GM19099 (cell line): Measurements from ENCODE around the gene KCTD20.
A peak's percentile ranks its signal among the peaks of the same experiment; 100 is the strongest.

Experiments used
- POLR2A ChIP-seq: IDR thresholded peaks from 3 replicates; pipeline ENCODE4 v1.6.1; 2011; ENCODE audit warnings: low read depth; ENCODE audit not compliant: insufficient read length; ENCODE audit errors: extremely low read depth

KCTD20 gene

DNA sequence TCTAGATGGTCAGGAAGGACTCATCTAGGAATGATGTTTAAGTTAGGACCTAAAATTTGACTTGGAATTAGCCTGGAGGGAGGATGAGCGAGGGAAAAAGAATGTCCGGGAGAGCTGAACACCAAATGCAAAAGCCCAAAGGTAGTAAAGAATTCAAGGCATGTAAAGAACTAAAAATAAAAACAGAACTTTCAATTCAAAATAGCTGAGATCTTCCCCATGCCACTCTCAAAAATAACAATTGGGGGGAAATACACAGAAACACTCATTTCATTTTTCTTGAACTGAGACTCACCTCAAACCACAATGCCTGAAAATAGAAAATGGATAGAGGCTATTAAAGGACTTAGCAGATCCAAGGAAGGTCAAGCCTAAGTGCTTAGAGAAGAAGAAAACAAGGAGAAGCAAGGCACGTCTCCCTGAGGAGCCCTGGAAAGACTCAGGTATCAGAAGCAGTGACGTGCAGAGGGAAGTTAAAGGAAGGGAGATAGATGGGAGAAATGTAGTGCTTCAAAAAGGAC lies 10.6 kb upstream of the KCTD20 start:
- TF ChIP-seq POLR2A: no peak

DNA sequence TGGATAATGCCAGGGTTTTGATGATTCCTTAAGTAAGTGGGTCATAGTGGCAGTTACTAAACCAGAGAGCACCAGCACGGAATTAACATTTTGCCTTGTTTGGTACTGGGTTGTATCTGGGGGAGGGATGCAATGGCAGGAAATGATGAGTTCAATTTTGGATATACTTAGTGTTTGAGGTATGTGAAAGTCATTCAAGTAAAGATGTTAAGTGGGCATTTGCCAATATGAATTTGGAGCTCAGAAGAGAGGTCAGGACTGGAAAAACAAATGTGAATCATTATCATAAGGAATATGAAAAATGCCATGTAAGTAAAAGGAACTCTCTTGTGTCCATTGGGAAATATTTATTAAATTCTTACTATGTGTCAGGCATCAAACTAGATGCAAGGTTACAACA lies 6.3 kb upstream of the KCTD20 start:
- TF ChIP-seq POLR2A: no peak

- peak; percentile 61 for TF ChIP-seq POLR2A
Measured at GRCh38 chr6:36441307-36441894, 1.4 kb upstream of the KCTD20 start.

DNA sequence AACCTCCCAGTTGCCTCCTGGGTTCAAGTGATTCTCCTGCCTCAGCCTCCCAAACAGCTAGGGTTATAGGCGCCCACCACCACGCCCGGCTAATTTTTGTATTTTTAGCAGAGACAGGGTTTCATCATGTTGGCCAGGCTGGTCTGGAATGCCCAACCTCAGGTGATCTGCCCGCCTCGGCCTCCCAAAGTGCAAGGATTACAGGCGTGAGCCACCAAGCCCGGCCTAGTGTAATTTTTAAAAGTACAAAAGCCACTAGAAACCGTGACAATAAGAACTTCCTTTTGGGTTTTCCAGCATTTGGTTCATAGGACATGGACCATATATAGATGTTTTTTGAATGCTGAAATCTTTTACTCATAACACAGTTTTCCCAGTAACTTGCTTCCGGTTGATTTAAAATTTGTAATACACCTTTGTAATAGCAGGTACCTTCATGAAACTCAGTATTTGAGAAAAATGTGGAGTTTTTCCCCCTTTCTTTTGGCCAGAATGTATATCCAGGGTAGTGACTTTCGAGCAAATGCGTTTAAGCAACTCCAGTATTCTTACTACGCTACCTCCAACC lies 613 bp upstream of the KCTD20 start:
- TF ChIP-seq POLR2A: no peak

DNA sequence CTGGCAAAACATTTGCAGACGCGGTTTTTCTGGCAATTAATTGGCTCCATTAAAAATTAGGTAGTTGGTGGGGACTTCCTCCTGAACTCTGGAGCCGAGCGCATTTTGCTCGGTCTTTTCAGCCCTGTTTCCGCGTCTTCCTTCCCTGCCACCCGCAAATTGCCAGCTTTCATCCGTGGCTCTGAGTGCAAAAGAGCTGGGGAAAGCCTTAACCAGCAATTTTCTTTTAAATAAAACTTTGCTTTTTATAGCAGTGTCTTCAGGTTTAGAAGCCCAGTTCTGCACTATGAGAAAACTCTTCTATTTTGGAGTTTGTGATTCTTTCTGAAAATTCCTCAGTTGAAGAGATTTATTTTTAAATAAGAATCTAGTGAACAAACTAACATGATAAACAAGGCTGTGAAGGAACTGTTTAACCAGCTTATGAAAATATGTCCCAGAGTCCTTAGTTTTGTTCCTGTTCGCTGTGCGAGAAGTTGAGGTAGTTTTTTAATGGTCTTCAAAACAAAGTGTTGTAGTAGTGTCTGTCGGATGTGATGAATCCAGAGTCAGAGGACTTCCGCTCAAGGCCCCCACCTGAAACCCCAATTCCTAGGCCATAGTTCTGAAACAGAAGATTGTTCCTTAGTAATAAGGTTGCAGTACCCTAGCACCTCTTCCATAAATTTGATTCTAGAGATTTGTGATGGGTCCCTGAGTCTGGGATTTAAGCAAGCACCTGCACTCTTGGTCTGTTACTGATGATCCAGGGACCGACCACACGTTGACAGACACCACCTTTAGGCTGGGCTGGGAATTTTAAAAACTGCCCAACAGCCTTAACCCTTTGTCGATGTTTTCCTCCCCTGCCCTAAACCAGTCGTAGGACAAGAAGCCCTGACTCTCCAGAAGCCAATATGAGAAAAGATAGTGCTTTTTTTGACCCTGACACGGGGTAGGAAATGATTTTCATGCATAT lies 950 bp downstream of the KCTD20 start:
- TF ChIP-seq POLR2A: no peak

- no peak for TF ChIP-seq POLR2A
Measured at GRCh38 chr6:36444470-36444869, 1.7 kb downstream of the KCTD20 start.

- no peak for TF ChIP-seq POLR2A
Measured at GRCh38 chr6:36445621-36446020, 2.8 kb downstream of the KCTD20 start.

DNA sequence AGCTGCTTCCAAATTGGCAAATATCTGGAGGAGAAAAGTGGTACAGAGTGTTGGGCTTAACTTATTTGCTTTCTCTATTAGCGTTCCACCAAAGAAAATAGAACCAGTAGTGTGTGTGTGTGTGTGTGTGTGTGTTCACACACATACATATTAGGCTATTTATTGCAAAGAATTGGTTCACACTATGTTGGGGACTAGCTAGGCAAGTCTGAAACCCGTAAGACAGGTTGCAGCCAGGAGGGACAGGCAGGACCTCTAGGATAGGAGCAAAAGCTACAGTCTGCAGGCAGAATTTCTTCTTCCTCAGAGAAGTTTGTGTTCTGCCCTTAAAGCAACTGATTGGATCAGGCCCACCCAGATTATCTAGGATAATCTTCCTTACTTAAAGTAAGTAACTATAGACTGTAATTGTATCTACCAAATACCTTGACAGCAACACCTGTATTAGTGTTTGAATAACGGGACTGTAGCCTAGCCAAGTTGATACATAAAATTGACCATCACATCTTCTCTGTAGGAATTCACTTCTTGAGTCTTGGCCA lies 12.8 kb downstream of the KCTD20 start:
- no peak for TF ChIP-seq POLR2A

DNA sequence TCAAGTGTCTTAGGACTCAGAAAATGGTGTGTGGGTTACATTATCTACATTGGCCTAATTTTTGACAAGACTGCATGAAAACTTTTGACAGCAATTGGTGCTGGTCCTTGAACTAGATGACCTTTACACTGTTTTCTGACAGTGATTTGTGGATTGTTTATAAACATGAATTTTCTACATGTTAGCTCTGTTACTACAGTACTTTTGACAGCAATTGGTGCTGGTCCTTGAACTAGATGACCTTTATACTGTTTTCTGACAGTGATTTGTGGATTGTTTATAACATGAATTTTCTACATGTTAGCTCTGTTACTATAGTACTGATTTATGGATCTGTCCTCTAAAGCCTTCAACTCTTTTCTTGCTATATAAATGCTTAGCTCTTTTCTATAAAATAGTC lies 16.7 kb downstream of the KCTD20 start:
- no peak for TF ChIP-seq POLR2A

DNA sequence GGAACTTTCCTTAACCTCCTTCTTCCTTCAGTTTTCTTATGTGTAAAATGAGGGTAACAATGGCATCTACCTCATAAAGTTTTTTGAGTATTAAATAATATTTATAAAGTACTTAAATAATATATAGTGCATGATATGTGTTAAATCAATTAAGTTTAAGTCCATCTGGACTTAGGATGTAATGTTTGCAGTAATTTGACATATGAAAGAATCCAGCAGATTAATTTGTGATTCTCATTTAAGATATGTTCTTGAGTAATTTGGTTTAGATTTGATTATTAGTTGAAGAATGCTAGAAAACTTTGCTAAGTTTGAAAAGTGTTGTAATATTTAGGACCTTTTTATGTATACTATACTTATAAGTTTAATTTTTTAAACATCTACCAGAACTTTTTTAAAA lies 18.1 kb downstream of the KCTD20 start:
- TF ChIP-seq POLR2A: no peak

GRCh38 chr6:36461646-36462045 lies 18.8 kb downstream of the KCTD20 start:
- TF ChIP-seq POLR2A: no peak

DNA sequence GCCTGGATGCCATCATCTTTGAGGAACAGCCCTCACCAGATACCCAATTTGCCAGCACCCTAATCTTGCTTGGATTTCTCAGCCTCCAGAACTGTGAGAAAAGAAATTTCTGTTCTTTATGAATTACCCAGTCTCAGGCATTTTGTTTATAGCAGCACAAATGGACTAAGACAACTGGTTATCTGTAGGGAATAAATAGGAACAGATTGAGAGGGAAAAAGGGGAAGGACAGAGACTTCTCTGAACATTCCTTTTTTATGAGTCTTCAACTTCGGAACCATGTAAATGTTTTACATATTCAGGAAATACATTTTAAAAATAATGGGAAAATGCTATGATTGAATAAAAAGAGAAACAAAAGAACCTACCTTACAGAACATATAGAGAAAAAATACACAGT lies 20.9 kb downstream of the KCTD20 start:
- no peak for TF ChIP-seq POLR2A

DNA sequence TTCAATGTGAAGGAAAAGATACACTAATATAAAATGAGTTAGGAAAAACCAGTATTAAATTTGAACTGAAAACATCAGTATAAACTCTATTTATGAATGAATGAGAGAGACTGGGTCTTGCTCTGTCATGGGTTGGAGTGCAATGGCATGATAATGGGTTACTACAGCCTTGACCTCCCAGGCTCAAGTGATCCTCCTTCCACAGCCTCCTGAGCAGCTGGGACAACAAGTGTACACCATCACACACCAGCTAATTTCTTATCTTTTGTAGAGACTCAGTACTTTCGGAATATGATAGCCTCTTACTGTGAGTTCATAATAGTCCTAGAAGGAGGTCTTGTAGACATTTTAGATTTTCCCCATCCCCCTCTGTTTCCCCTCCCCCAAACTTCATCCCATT lies 21.4 kb downstream of the KCTD20 start:
- TF ChIP-seq POLR2A: no peak

DNA sequence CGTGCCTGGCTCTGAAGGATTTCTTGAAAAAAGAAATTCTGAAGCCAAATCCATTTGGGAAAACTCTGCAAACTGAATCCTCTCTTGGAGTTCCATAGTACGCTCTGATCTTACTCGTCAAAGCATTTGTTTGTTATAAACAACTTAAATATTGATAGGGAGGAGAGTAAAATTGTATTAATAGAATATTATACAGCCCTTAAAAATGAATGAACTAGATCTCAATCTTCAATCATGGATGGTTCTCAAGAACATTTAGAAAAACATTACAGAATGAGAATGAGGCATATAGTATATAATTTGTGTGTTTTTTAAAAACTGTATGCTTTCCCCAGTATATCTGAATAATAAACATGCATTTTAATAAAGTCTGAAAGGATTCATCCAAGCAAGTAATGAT lies 24.8 kb downstream of the KCTD20 start:
- TF ChIP-seq POLR2A: no peak

DNA sequence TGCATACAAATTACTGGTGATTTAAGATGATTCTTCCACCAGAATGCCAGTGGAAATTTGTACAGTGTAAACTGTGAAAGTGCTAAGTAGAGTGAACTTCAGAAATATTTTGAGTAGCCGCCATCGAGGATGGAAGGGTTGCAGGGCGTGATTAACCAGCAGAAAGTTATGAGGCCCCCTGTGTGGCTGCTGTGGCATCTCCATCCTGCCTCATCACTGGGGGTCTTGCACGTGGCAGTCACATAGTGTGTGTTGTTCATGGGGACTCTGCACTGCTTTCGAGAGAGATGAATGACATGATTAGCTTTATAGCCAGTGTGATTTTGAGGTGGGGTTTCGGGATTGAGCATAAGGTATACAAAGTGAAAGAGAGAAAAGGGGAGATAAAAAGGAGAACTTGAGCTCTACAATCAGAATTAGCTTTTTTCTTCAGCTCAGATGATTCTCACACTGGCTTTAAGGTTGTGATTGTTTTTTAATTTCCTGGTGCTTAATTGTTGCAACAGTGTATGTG lies 26.4 kb downstream of the KCTD20 start:
- TF ChIP-seq POLR2A: no peak
